H1 (cell line): ENCODE results near the gene LMBR1. TPM values are rescaled to one million over a fixed set of nuclear protein-coding genes. Genes with fewer than 3 reads are reported as not detected.

ENCODE experiments used
- CTCF ChIA-PET: fragments of 300-600 bp; sonication (Branson Sonifier 250); formaldehyde crosslinking; loops from one replicate; lab custom pipeline; 2021; ENCODE audit not compliant: partially characterized antibody; lab: Charles Lee
- POLR2A ChIA-PET: fragments of 300-600 bp; sonication (Branson Sonifier 250); formaldehyde crosslinking; loops from one replicate; lab custom pipeline; 2021; ENCODE audit warnings: inconsistent platforms; ENCODE audit not compliant: partially characterized antibody; lab: Charles Lee
- DNase-seq, 2 experiments: peaks; one replicate each; pipeline versions ENCODE4 v3.0.0 to v3.0.0-alpha.2; 2010 to 2022; ENCODE audit warnings: low spot score in 2 of 2, low read depth in 1 of 2, mixed read lengths in 1 of 2
- FAIRE-seq: peaks from 2 replicates; lab custom pipeline; 2011; peaks lifted over from hg19 to GRCh38; lab: Jason Lieb, UNC
- H2AFZ ChIP-seq: 2 replicates; pipeline ENCODE4 v1.8.1; 2012; ENCODE audit warnings: low read length, inconsistent platforms
- H2AK5ac ChIP-seq: 2 replicates; pipeline ENCODE4 v1.6.1; 2013; ENCODE audit warnings: low read depth, low read length
- H2BK120ac ChIP-seq: replicated peaks from 2 replicates; pipeline ENCODE3; 2013; ENCODE audit warnings: low read depth, low read length, inconsistent platforms
- H2BK12ac ChIP-seq: 2 replicates; pipeline ENCODE4 v1.6.1; 2013; ENCODE audit warnings: low read depth, low read length
- H2BK15ac ChIP-seq: 2 replicates; pipeline ENCODE4 v1.6.1; 2013; ENCODE audit warnings: low read length
- H2BK20ac ChIP-seq: 2 replicates; pipeline ENCODE4 v1.6.1; 2013; ENCODE audit warnings: low read length
- H2BK5ac ChIP-seq: 2 replicates; pipeline ENCODE4 v1.6.1; 2013; ENCODE audit warnings: low read depth, low read length
- H3K14ac ChIP-seq: 2 replicates; pipeline ENCODE4 v1.6.1; 2013; ENCODE audit warnings: inconsistent platforms; ENCODE audit not compliant: insufficient read length
- H3K18ac ChIP-seq: 2 replicates; pipeline ENCODE4 v1.6.1; 2013; ENCODE audit warnings: low read length; ENCODE audit errors: extremely low read depth
- H3K23ac ChIP-seq: 2 replicates; pipeline ENCODE4 v1.6.1; 2013; ENCODE audit warnings: inconsistent platforms; ENCODE audit not compliant: insufficient read length
- H3K23me2 ChIP-seq: 2 replicates; pipeline ENCODE4 v1.6.1; 2013; ENCODE audit warnings: low read depth, low read length
- H3K27ac ChIP-seq: 2 replicates; pipeline ENCODE4 v1.6.1; 2011; ENCODE audit warnings: low read depth, low read length, inconsistent platforms
- H3K27me3 ChIP-seq, 4 experiments: replicated peaks in 1 of 4; 1 replicate in 1 of 4; 2 replicates in 3 of 4; pipeline versions ENCODE4 v1.6.1 to v1.8.1; 2011 to 2013; ENCODE audit warnings: low read length in 3 of 4, mild to moderate bottlenecking in 3 of 4, inconsistent platforms in 2 of 4, mixed read lengths in 2 of 4, moderate library complexity in 1 of 4; ENCODE audit not compliant: control insufficient read depth in 3 of 4, insufficient read depth in 3 of 4; ENCODE audit errors: extremely low read depth in 1 of 4
- H3K36me3 ChIP-seq, 4 experiments: 2 replicates each; pipeline versions ENCODE4 v1.6.1 to v1.8.1; 2011 to 2013; ENCODE audit warnings: mild to moderate bottlenecking in 4 of 4, low read length in 3 of 4, moderate library complexity in 2 of 4, control low read depth in 1 of 4, inconsistent platforms in 1 of 4; ENCODE audit not compliant: insufficient read depth in 4 of 4, control insufficient read depth in 2 of 4
- H3K4ac ChIP-seq: replicated peaks from 2 replicates; pipeline ENCODE3; 2013; ENCODE audit warnings: low read length, low read depth, mixed read lengths, inconsistent platforms; ENCODE audit not compliant: insufficient read length
- H3K4me1 ChIP-seq, 4 experiments: replicated peaks in 1 of 4; 1 replicate in 1 of 4; 2 replicates in 3 of 4; pipeline versions ENCODE4 v1.6.1 to v1.8.1; 2011 to 2013; ENCODE audit warnings: low read length in 3 of 4, inconsistent platforms in 2 of 4, mixed read lengths in 1 of 4; ENCODE audit not compliant: insufficient read depth in 4 of 4, control insufficient read depth in 3 of 4
- H3K4me2 ChIP-seq, 2 experiments: 2 replicates each; pipeline versions ENCODE4 v1.6.1 to v1.8.1; 2011 to 2013; ENCODE audit warnings: low read depth in 2 of 2, low read length in 2 of 2, control low read depth in 1 of 2, inconsistent platforms in 1 of 2, mild to moderate bottlenecking in 1 of 2; ENCODE audit not compliant: insufficient read depth in 1 of 2
- H3K4me3 ChIP-seq, 4 experiments: fragments of 200-600, 300-600 bp in 1 of 4; sonication (generic), shearing (Covaris generic), sonication (Bioruptor Twin) in 1 of 4; 2 replicates each; pipeline versions ENCODE4 v1.5.1 to v1.8.1; 2011 to 2016; ENCODE audit warnings: low read length in 4 of 4, low read depth in 3 of 4, control low read depth in 2 of 4, inconsistent platforms in 2 of 4, mild to moderate bottlenecking in 2 of 4, mixed read lengths in 1 of 4, moderate library complexity in 1 of 4; ENCODE audit not compliant: insufficient read depth in 2 of 4; ENCODE audit errors: extremely low read depth in 1 of 4
- H3K56ac ChIP-seq: replicated peaks from 2 replicates; pipeline ENCODE3; 2013; ENCODE audit warnings: low read depth, mild to moderate bottlenecking, mixed read lengths, low read length, inconsistent platforms; ENCODE audit not compliant: insufficient read length
- H3K79me1 ChIP-seq: 2 replicates; pipeline ENCODE4 v1.6.1; 2013; ENCODE audit warnings: low read depth, low read length, control low read depth
- H3K79me2 ChIP-seq, 2 experiments: 2 replicates each; pipeline versions ENCODE4 v1.6.1 to v1.8.1; 2012 to 2013; ENCODE audit warnings: low read length in 2 of 2, mild to moderate bottlenecking in 2 of 2, inconsistent platforms in 1 of 2; ENCODE audit not compliant: insufficient read depth in 2 of 2, control insufficient read depth in 1 of 2
- H3K9ac ChIP-seq, 4 experiments: replicated peaks in 1 of 4; 1 replicate in 1 of 4; 2 replicates in 3 of 4; pipeline versions ENCODE4 v1.6.1 to v1.8.1; 2011 to 2013; ENCODE audit warnings: low read depth in 3 of 4, low read length in 3 of 4, control low read depth in 2 of 4, mild to moderate bottlenecking in 2 of 4, moderate library complexity in 2 of 4, inconsistent platforms in 1 of 4; ENCODE audit errors: extremely low read depth in 1 of 4
- H3K9me3 ChIP-seq, 2 experiments: 2 replicates each; pipeline versions ENCODE4 v1.6.1 to v1.8.1; 2012 to 2013; ENCODE audit warnings: mild to moderate bottlenecking in 2 of 2, moderate library complexity in 2 of 2, control low read depth in 1 of 2, inconsistent platforms in 1 of 2, low read depth in 1 of 2, low read length in 1 of 2, mixed read lengths in 1 of 2; ENCODE audit not compliant: insufficient read depth in 2 of 2
- H4K20me1 ChIP-seq, 2 experiments: replicated peaks in 1 of 2; 2 replicates each; pipeline versions ENCODE3 to v1.8.1; 2011 to 2013; ENCODE audit warnings: inconsistent platforms in 2 of 2, low read length in 2 of 2, mild to moderate bottlenecking in 1 of 2; ENCODE audit not compliant: insufficient read depth in 2 of 2, control insufficient read depth in 1 of 2
- H4K5ac ChIP-seq: 2 replicates; pipeline ENCODE4 v1.6.1; 2013; ENCODE audit warnings: low read length, low read depth, mixed read lengths, inconsistent platforms; ENCODE audit not compliant: insufficient read length
- H4K8ac ChIP-seq: 2 replicates; pipeline ENCODE4 v1.8.0; 2013; ENCODE audit warnings: mild to moderate bottlenecking, moderate library complexity, low read length, inconsistent platforms; ENCODE audit not compliant: insufficient read depth; ENCODE audit errors: extremely low read depth
- H4K91ac ChIP-seq: replicated peaks from 2 replicates; pipeline ENCODE3; 2013; ENCODE audit warnings: low read length, mixed read lengths, inconsistent platforms; ENCODE audit not compliant: insufficient read length
- ATF3 ChIP-seq: IDR thresholded peaks from 2 replicates; pipeline ENCODE4 v1.6.1; 2011; ENCODE audit warnings: low read depth, mild to moderate bottlenecking, low read length; ENCODE audit not compliant: insufficient read depth
- CEBPB ChIP-seq: IDR thresholded peaks from 2 replicates; pipeline ENCODE4 v1.6.1; 2012; ENCODE audit warnings: low read depth, low read length
- CTBP2 ChIP-seq: IDR thresholded peaks from 2 replicates; pipeline ENCODE4 v1.7.0; 2011; ENCODE audit warnings: borderline replicate concordance, mild to moderate bottlenecking, moderate library complexity, mixed read lengths, low read length; ENCODE audit not compliant: insufficient read depth, insufficient read length
- HDAC2 ChIP-seq, 2 experiments: fragments of 300-600 bp in 1 of 2; sonication (generic) in 1 of 2; IDR thresholded peaks; 2 replicates each; pipeline ENCODE4 v1.6.1; 2011 to 2012; ENCODE audit warnings: low read depth in 2 of 2, low read length in 2 of 2, mild to moderate bottlenecking in 2 of 2, moderate library complexity in 2 of 2, borderline replicate concordance in 1 of 2, inconsistent platforms in 1 of 2
- KDM5A ChIP-seq: fragments of 200-600 bp; IDR thresholded peaks from 2 replicates; pipeline ENCODE4 v1.7.1; 2012; ENCODE audit warnings: mild to moderate bottlenecking, low read length, inconsistent platforms, mixed read lengths
- RBBP5 ChIP-seq: IDR thresholded peaks from 2 replicates; pipeline ENCODE4 v1.7.1; 2012; ENCODE audit warnings: low read depth, mild to moderate bottlenecking, inconsistent platforms, low read length, moderate library complexity, borderline replicate concordance
- YY1 ChIP-seq: IDR thresholded peaks from 2 replicates; pipeline ENCODE4 v1.6.1; 2011; ENCODE audit warnings: low read depth, mild to moderate bottlenecking, low read length
- WGBS, 2 experiments: shearing (Covaris generic) in 1 of 2; methylation state at CpG; one replicate each; pipeline versions ENCODE4 v1.1.6 to v1.1.7; 2013 to 2015; ENCODE audit warnings: low lambda C conversion rate in 2 of 2, mixed read lengths in 2 of 2, inconsistent platforms in 1 of 2, low coverage in 1 of 2, missing lambda C conversion rate in 1 of 2; ENCODE audit not compliant: insufficient replicate concordance in 2 of 2, insufficient coverage in 1 of 2, insufficient read length in 1 of 2; ENCODE audit errors: extremely low coverage in 1 of 2, missing lambda C conversion rate in 1 of 2; 5-methylcytosine and 5-hydroxymethylcytosine counted together
- polyA plus RNA-seq, 7 experiments: library from polyadenylated mRNA; depleted of rRNA in 3 of 7; stranded (reverse) in 5 of 7; unstranded in 2 of 7; fragments of >200 nt in 5 of 7; fragments of 200-250 nt in 2 of 7; gene quantifications; 1 replicate in 5 of 7; 2 replicates in 1 of 7; 4 replicates in 1 of 7; pipeline versions ENCODE4 v1.2.1 to v1.2.3, GENCODE V29; 2011 to 2013; ENCODE audit warnings: missing spikeins in 2 of 7, mixed read lengths in 2 of 7
- total RNA-seq: library from RNA; stranded (reverse); fragmentation: NEBNext Ultra II Directional; extraction: Animal tissue kit (Norgen Biotek cat#: 25700); gene quantifications from 2 replicates; pipeline ENCODE4 v1.2.1, GENCODE V29; 2021

The LMBR1 gene
- total and polyA plus RNA-seq, 2 of the 8 experiments (the other 6 are each of a cell fraction or from before 2014, with no cell fraction given): 15.1 to 70.4 TPM

- Histone ChIP-seq H2BK5ac (no peak overlapping the region), H4K5ac (no peak overlapping the region), H2AK5ac (no peak overlapping the region), H2BK20ac (no peak overlapping the region), H3K23me2 (no peaks in the 10 kb centered on the region), H4K8ac (no peak overlapping the region), H3K9ac (no peak overlapping the region)
- 89% methylated on average over 4 of the region's 4 CpGs; no CpG with 5 or more reads in 1 of the 2 experiments for WGBS, 2 experiments
- no peak for TF ChIP-seq KDM5A
- TF ChIP-seq HDAC2 (IDR thresholded peaks at IDR 0.05; ENCODE audit: borderline replicate concordance in 1 of 2, low read depth in 2 of 2, low read length in 2 of 2): no peak
- TF ChIP-seq YY1: no peak
- no peak for TF ChIP-seq CTBP2
- TF ChIP-seq ATF3: no peak
- no peak for TF ChIP-seq RBBP5
- TF ChIP-seq CEBPB: no peak
- TF ChIP-seq, all 59 proteins: peak for 0
- FAIRE-seq: no peak
- Histone ChIP-seq H3K27ac (no peak overlapping the region), H3K9me3 (no peaks in the 10 kb centered on the region), H3K4ac (no peak overlapping the region), H2BK12ac (no peak overlapping the region), H3K4me2 (no peak overlapping the region), H3K23ac (no peak overlapping the region), H3K79me2 (no peaks in the 10 kb centered on the region), H3K18ac (no peak overlapping the region), H3K56ac (no peak overlapping the region), H3K79me1 (no peaks in the 10 kb centered on the region), H3K14ac (no peak overlapping the region), H2BK15ac (no peak overlapping the region), H4K91ac (no peak overlapping the region), H3K27me3 (no peaks in the 10 kb centered on the region), H4K20me1 (no peaks in the 10 kb centered on the region), H2BK120ac (no peak overlapping the region), H3K4me3 (no peak overlapping the region), H2AFZ (no peak overlapping the region), H3K36me3 (peaks cover 0 to 6% (median 0%) of the 10 kb centered on the region in 4 experiments; a peak in 1 of 8 replicates), H3K4me1 (no peaks in the 10 kb centered on the region)
- ChIA-PET POLR2A (no interaction called here), CTCF (interaction anchor here (0.6 kb wide), 1 partner anchor 248 kb away, joined by 3 read pairs; no protein-coding TSS in a partner anchor)
- DNase-seq: no peak
These were observed 170.7 kb downstream of the LMBR1 start for GRCh38 chr7:156722043-156722826.
